Measurements from ENCODE around the gene CDCP1. TPM values are rescaled to one million over a fixed set of nuclear protein-coding genes. Genes with fewer than 3 reads are reported as not detected.

Gene CDCP1
- total RNA-seq, 1 donor from 2014 or later = 0.53 TPM

DNA sequence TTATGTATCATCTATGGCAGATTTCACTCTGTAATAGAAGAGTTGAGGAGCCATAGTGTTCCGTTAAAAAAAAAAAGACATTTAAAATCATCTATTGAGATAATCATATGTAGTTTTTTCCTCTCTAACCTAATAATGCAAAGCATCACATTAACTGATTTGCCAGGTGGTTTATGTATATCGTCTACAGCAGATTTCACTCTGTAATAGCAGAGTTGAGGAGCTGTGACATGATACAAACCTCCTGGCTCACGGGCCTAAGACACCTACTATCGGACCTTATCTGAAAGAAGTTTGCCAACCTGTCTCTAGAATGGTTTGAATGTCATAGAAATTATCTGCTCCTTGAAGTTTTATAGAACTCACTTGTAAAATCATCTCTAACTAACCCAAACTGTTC lies 29.8 kb downstream of the CDCP1 start:
- no peak for DNase-seq (ENCODE audit: low spot score)
- no peak for ATAC-seq

DNA sequence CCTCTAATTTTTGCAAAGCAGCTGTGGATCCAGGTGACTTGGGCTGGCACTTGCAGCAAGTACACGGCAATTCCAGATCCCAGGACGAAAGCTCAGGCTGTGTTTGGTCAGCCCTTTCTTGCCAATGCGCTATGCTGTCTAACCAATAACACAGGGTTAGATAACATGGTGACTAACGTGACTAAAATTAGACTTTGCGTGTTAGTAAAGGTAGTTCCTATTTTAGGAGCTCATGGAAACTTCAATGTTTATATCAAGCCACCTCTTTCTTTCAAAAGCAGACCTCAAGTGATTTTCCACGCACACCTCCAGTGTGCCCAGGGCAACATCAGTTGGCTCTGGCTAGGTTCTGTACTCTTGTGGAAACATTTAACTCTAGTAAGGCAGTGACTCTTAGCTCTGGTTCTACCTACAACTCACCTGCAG lies 32.5 kb downstream of the CDCP1 start:
- DNase-seq (ENCODE audit: low spot score) (no peak), ATAC-seq (no peak)

DNA sequence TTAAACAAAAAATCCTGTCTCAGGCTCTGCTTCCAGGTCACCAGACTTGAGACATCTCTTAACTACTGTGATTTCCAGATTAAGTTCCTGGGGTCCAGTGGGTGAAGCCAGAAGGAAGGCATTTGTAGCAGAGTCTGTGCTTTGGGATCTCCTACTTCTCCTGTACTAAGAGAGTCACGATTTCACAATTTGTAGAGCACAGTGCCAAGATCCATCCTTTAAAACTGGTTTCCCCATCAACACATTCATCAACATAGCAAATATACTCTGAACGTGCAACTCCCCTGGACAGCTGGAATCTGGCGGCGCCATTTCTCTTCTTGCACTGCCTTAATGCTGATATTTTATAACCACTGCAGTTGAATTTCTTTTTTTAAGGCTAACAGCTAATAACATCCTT lies 33.2 kb downstream of the CDCP1 start:
- DNase-seq (ENCODE audit: low spot score) = no peak
- no peak for ATAC-seq

- ATAC-seq = no peak
- no peak for DNase-seq (ENCODE audit: low spot score)
Measured at GRCh38 chr3:45110509-45110833, 35.7 kb downstream of the CDCP1 start.

GRCh38 chr3:45109771-45110508 lies 36.2 kb downstream of the CDCP1 start:
- ATAC-seq = peak; percentile 33
- no peak for DNase-seq (ENCODE audit: low spot score)

DNA sequence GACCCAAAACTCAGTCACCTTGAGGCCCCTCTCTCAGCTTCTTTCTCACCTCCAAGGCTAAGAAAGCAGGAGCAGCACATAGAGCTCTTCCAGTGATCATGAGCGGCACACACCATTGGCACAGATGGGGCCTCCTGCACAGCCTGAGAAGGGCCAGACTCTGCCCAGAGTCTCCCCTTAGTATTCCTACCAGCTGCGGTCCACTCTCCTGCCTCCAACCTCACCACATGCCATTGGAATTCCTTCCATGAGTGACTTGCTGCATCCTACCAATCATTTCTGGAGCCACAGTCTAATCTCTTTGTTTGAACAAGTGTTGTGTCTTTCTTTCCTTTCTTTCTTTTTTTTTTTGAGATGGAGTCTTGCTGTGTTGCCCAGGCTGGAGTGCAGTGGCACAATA lies 39.3 kb downstream of the CDCP1 start:
- DNase-seq (ENCODE audit: low spot score) (no peak), ATAC-seq (no peak)

- ATAC-seq = no peak
- no peak for DNase-seq (ENCODE audit: low spot score)
Measured at GRCh38 chr3:45105855-45106671, 40.1 kb downstream of the CDCP1 start.

DNA sequence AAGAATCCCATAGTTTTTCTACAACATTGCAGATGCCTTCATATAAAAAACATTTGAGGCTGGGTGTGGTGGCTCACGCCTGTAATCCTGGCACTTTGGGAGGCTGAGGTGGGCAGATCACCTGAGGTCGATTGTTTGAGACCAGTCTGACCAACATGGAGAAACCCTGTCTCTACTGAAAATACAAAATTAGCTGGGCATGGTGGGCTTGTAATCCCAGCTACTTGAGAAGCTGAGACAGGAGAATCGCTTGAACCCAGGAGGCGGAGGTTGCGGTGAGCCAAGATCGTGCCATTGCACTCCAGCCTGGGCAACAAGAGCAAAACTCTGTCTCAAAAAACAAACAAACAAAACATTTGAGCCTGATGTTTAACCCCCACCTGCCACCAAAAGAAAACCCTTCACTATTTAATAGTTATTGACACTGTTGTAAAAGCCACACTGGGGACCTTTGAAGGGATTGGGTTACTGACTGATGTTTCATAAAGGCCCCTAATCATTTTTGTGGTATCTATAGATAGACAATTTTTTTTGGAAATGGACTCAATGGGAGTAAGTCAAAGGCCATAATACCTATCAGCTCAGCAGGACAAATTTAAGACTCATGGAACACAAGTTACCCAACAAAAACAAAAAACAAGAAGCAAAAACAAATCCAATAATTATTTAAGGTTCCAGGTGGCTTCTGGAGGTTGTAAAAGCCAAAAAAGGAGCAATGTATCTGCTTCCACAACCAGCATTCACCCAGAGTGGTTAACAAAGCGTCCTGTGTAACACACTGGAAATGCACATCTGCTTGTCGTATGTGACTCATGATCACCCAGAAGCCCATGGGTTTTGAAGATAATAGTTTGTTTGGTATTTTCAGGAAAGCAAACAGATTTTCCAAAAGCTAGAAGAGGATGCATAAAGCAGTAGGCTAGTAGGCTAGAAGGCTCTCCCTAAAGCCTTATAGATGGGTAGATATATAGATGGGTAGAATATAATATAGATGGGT lies 41.2 kb downstream of the CDCP1 start:
- ATAC-seq (no peak), DNase-seq (ENCODE audit: low spot score) (no peak)

DNA sequence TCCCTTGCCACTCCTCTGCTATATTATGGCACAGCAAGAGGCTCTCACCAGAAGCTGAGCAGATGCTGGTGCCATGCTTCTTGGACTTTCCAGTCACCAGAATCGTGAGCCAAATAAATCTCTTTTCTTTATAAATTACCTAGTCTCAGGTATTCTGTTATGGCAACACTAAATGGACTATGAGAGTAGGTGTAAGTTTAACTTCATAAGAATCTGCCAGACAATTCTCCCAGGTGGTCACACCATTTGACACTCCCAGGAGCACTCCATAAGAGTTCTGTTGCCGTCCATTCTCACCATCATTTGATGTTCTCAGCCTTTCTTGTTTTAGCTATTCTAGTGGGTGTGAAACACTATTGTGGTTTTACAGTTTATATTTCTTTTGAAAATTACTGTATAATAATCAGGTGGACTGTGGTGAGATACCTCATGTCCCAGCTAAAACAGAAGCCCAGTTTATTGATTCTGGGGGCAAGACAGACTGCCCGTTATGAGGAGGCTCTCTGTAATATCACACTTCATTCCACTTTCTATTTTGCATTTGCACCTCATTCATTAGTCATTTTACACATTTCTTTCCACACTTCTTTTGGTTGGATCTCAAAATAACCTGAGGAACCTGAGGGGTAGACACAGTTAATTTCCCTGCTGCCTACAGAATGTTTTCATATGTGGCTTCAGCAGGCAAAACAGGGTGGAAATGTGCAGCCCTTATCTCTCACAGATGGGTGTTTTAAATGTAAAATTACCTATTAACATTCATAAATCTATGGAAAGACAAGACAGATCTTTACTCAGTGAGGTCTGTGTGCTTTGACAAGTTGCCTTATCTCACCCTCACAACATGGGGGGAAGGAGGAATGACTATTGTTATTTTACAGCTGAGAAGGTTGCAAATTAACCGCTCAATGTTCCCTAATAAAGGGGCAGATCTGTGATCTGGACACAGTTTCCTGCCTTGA lies 42.1 kb downstream of the CDCP1 start:
- ATAC-seq (no peak), DNase-seq (ENCODE audit: low spot score) (no peak)

DNA sequence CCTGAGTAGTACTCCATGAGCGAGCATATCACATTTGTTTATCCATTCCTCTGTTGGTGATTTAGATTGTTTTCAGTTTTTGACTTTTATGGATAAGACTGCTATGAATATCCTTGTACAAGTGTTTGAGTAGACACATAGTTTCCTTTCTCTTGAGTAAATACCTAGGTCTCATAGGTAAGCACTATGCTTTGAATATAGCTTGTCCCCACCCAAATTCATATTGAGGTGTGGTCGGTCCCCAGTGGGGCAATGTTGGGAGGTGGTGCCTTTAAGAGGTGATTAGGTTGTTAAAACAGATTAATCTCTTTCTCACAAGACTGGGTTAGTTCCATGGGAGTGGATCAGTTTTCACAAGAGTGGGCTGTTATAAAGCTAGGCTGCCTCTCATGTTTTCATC lies 42.8 kb downstream of the CDCP1 start:
- no peak for ATAC-seq
- DNase-seq (ENCODE audit: low spot score) = no peak

GRCh38 chr3:45100981-45101407 lies 45.2 kb downstream of the CDCP1 start:
- no peak for ATAC-seq
- DNase-seq (ENCODE audit: low spot score) = no peak

DNA sequence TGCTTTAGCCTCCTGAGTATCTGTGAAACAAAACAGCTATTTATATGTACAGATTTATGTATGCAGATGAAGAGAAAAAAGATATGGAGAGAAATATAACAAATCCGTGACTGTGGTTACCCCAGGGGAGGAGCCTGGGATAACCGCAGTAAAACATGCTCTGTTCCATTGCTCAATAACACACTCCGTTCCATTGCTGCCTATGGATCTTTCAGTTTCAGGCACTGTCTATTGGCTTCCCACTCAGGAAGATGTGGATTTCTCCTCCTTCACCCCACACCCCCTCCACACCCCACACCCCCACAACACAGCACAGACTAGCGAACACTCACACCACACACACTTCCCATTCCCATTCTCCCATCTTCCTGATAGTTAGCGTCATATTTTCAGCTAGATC lies 47.9 kb downstream of the CDCP1 start:
- DNase-seq (ENCODE audit: low spot score) (no peak), ATAC-seq (no peak)

DNA sequence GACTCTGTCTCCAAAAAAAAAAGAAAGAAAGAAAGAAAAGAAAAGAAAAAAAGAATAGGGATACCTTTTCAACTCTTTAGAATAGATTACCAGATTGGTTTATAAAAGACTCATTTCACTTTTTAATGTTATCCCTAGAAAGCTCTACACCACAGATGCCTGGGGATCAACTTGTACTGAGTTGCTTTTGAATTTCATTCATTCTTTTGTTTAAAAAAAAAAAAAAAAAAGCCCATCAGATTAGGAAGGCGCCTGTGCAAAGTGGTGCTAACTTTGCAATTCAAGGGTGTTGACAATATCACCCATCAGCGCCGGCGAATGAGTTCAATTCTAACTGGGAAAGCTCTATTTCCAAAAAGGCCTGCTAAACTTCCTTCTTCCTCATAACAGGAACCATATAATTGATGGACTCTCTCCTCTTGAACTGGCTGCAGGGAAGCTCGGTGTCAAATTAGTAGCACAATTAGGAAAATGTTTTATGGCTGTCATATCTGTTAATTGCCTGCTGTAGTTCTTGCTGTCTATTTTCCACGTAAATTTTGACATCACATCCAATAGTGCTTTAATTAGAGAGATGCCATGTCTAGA lies 48.8 kb downstream of the CDCP1 start:
- ATAC-seq (no peak), DNase-seq (ENCODE audit: low spot score) (no peak)

DNA sequence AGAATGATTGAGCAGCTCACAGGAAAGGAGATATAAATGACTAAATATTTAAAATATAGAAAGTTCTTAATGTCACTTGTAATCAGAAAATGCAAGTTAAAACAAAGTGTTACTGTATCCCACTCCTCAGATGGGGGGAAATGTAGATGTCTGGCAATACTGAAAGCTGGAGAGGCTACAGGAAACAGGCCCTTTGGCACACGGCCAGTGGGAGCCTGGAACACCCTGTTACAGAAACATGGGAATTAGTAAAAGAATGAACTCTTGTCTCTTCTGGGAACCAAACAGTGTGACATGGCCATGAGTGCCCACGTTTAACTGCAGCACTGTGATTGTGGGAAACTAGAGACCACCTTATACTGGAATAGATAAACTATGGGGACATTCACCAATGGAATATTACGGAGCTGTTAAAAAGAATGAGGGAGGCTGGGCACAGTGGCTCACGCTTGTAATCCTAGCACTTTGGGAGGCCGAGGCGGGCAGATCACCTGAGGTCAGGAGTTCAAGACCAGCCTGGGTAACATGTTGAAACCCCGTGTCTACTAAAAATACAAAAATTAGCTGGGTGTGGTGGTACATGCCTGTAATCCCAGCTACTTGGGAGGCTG lies 50.2 kb downstream of the CDCP1 start:
- ATAC-seq = no peak
- DNase-seq (ENCODE audit: low spot score) = no peak

DNA sequence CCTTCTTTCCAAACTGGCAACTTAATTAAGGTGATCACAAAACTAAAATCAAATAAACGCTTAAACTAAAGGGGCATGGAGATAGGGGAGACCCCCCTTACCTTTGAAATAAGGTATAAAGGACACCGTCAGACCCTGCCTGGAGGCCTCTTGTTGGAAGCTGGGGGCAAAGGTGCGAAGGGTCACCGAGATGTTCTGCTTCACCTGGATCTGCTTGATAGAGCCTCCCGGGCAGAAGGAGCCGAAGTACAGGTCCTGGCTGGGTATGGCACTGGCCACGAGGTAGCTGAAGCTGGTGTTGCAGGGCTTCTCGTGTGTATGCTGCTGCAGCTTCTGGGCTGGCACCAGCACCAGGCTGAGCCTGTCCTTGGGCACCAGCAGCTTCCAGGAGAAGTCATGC lies 53.0 kb downstream of the CDCP1 start:
- DNase-seq (ENCODE audit: low spot score) = no peak
- ATAC-seq = no peak

DNA sequence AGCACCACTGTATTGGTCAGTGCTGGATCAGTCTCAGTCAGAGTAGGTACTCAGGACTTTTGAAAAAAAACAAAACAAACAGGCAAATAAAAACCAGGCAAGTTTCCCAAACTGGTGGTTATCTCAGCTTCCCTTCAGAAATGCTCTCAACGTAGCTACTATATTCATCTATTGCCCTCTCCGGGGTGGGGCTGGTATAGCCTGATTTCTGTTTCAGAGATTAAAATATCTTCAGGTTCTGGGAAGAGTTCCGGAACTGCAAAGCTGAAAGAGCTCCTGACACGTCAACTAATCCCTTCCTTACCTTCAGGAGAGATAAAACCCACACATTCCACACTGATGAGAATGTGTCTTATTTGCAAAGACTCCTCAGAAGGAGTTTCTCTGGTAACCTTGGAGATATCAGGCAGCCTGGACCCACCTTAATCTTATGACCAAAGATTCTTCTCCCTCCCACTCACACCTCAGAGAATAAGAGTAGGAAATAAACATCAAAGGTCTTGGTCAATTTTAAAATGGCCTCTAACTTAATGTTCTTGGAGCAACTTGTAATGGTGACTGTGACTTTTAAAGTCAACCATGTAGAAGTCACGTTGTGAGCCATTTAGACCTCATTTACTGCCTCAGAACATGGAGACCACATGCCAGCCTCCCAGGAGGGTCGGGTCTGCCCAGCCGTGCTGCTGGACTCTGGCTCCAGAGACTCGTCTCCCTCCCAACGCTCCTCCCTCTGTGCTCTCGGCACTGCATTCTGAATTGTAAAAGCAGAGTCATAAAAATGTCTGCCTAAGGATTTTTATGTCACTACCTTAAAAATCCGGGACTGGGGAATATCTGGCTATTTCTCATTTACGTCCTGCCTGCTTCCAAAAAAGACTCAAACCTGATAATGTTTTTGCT lies 53.8 kb downstream of the CDCP1 start:
- DNase-seq (ENCODE audit: low spot score) (no peak), ATAC-seq (no peak)

- no peak for DNase-seq (ENCODE audit: low spot score)
- no peak for ATAC-seq
Measured at GRCh38 chr3:45090855-45091254, 55.3 kb downstream of the CDCP1 start.
